Esophagus (tissue), 2 donors: Measurements from ENCODE around the gene TSHZ2. TPM values are rescaled to one million over a fixed set of nuclear protein-coding genes. Genes with fewer than 3 reads are reported as not detected.
"Not testable (repeated sequence)": the region's sequence is repeated elsewhere in the genome, so short reads cannot be mapped to it uniquely, and the experiment has no call there.

Experiments
- H3K27ac ChIP-seq, 2 donors: one replicate each; pipeline ENCODE4 v1.5.1; 2013; ENCODE audit warnings: low read depth in 2 of 2, mild to moderate bottlenecking in 2 of 2, inconsistent platforms in 1 of 2, low read length in 1 of 2, moderate library complexity in 1 of 2
- H3K27me3 ChIP-seq, 2 donors: one replicate each; pipeline ENCODE4 v1.6.1; 2013; ENCODE audit warnings: low read length in 2 of 2, control low read depth in 1 of 2, mild to moderate bottlenecking in 1 of 2; ENCODE audit not compliant: insufficient read depth in 2 of 2, control insufficient read depth in 1 of 2
- H3K36me3 ChIP-seq, 2 donors: one replicate each; pipeline ENCODE4 v1.6.1; 2013; ENCODE audit warnings: low read length in 1 of 2; ENCODE audit not compliant: control insufficient read depth in 2 of 2, insufficient read depth in 2 of 2
- H3K4me1 ChIP-seq, 2 donors: one replicate each; pipeline ENCODE4 v1.6.1; 2013; ENCODE audit warnings: low read length in 1 of 2; ENCODE audit not compliant: control insufficient read depth in 2 of 2, insufficient read depth in 2 of 2
- H3K4me3 ChIP-seq, 2 donors: one replicate each; pipeline ENCODE4 v1.5.1; 2013; ENCODE audit warnings: low read length in 2 of 2, mild to moderate bottlenecking in 2 of 2, low read depth in 1 of 2, moderate library complexity in 1 of 2
- H3K9me3 ChIP-seq, 2 donors: one replicate each; pipeline ENCODE4 v1.6.1; 2013; ENCODE audit warnings: mild to moderate bottlenecking in 2 of 2, low read depth in 1 of 2, low read length in 1 of 2, moderate library complexity in 1 of 2; ENCODE audit not compliant: control insufficient read depth in 2 of 2, insufficient read depth in 1 of 2
- WGBS, 2 donors: extraction: QIAGEN DNeasy Blood & Tissue Kit; methylation state at CpG; one replicate each; pipeline ENCODE4 v1.1.7; 2013; 5-methylcytosine and 5-hydroxymethylcytosine counted together
- polyA plus RNA-seq, 2 donors: library from polyadenylated mRNA; stranded (reverse); fragments of 200-250 nt; gene quantifications; one replicate each; pipeline ENCODE4 v1.2.3, GENCODE V29; 2013
- donor health status: healthy with polysubstance abuse.
- donor health status: Bipolar disorder and iron deficiency.

TSHZ2 gene
- polyA plus RNA-seq, 2 donors: 4.6 to 11.7 TPM

DNA sequence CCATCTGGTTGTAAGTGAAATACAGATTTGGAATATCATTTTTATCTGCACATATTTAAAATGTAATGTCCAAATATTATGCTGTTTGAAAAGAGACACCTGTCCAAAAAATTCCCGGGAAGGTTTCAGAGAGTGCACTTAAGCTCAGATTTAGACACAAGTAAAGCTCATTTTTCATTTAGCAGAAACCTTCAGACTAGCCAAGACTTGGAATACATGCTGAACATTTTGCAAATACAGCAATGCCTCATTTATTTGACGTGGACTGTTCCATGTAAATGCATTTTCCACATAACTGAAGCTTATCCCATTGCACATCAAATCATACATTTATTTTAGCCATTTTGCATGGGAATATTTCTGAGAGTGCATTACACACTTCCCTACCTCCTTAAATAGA is 340.8 kb downstream of the TSHZ2 start:
- no peaks in the 10 kb centered on the region for H3K36me3 ChIP-seq
- no peaks in the 10 kb centered on the region for H3K27me3 ChIP-seq
- H3K4me1 ChIP-seq: no peaks in the 10 kb centered on the region
- H3K9me3 ChIP-seq: no peaks in the 10 kb centered on the region
- no peak overlapping the region for H3K4me3 ChIP-seq
- WGBS, 2 donors: 31 to 46% methylated on average over 2 of the region's 2 CpGs
- no peak overlapping the region for H3K27ac ChIP-seq

DNA sequence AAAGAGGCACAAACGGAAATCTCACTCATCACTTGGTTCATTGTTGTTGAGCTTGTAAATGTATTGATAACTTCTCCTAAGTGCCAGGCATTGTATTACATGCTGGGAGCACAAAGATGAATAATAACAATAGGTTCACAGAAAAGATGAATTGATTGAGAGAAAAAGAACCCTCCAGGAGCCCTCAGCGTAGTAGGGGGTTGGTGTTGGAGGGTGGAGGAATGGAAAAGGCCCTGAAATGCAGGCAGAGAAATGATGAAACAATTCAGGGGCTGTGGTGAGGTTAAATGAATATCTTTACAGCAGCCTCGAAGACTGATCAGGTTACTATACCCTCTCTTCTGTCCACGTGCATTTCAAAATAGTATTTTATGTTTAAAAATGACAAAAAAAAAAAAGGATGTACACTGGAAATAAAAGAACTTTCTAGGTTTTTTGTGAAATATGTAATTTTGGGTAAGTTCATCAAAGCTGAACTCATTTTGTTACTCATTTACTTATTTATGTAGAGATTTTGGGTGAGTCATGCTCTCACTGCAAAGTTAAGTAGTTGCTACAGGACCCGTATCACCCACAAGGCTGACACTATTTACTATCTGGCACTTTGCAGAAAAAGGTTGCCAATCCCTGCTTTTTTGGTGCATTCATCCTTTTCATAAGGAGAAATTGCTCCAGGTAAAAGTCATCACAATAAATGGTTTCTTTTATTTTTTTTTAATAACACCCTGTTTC is 344.2 kb downstream of the TSHZ2 start:
- 74 to 81% methylated on average over 5 of the region's 5 CpGs for WGBS, 2 donors
- H3K4me1 ChIP-seq: no peaks in the 10 kb centered on the region
- H3K36me3 ChIP-seq: no peaks in the 10 kb centered on the region
- H3K27ac ChIP-seq: no peak overlapping the region
- peaks cover 0 to 2% of the 10 kb centered on the region in 2 donors for H3K9me3 ChIP-seq
- no peak overlapping the region for H3K4me3 ChIP-seq
- no peaks in the 10 kb centered on the region for H3K27me3 ChIP-seq

DNA sequence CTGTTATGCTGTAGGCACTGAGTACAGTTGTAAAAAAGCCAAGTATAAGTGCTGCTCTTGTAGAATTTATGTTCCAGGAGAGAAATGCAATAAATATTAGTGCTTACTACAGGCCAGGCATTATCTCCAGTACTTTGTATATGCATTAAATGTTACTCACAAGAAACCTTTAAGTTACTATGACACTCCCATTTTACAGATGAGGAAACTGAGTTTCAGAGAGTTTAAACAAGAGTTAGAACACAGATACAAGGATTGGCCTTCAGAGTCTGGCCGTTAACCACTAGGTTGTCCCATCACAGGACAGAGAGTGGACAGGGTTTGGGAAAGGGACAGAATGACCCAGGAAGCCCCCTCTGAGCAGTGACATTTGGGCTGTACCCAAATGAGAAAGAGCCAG is 347.0 kb downstream of the TSHZ2 start:
- no peaks in the 10 kb centered on the region for H3K4me1 ChIP-seq
- H3K36me3 ChIP-seq: no peaks in the 10 kb centered on the region
- H3K27ac ChIP-seq: no peak overlapping the region
- H3K9me3 ChIP-seq: peaks cover 0 to 2% of the 10 kb centered on the region in 2 donors
- H3K4me3 ChIP-seq: no peak overlapping the region
- WGBS, 2 donors: 94 to 96% methylated on average over 1 of the region's 1 CpG
- no peaks in the 10 kb centered on the region for H3K27me3 ChIP-seq

DNA sequence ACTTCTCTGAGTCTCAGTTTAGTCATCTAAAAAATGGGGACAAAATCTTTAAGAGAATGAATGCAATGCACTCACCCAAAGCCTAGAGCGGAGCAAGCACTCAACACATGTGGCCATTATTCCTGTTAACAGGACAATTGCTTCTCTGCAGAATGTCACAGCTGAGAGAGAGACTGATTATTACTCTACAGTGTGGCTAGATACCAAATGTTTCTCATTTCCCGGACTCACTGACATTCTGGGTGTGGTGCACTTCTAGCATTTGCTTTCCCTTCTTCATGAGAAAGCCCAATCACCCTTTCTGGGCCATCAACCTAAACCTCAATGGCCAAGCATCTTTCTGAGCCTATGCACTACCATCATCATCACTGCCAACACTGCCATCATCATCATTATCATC is 347.6 kb downstream of the TSHZ2 start:
- H3K4me3 ChIP-seq: no peak overlapping the region
- no peak overlapping the region for H3K27ac ChIP-seq
- peaks cover 0 to 2% of the 10 kb centered on the region in 2 donors for H3K9me3 ChIP-seq
- no peaks in the 10 kb centered on the region for H3K27me3 ChIP-seq
- no peaks in the 10 kb centered on the region for H3K36me3 ChIP-seq
- H3K4me1 ChIP-seq: no peaks in the 10 kb centered on the region
- 90 to 93% methylated on average over 2 of the region's 2 CpGs for WGBS, 2 donors

DNA sequence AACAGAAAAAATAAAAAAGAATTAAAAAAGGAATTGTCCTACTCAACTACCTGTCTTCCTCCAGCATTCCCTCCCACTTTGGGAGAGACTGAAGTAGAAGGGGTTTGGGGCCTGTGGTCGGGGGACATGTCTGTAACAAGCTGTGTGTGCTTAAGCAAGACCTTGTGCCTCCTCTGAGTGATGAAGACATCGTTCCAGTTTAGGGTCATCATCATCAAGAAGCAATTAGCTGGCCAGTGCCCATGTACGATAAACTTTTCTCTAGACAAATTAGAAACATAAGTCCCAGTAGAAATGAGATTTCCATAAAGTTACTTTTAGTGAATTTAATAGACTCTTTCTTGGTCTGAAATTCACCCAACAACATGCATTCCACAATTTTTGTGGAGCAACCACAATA is 348.5 kb downstream of the TSHZ2 start:
- WGBS, 2 donors: 81 to 88% methylated on average over 3 of the region's 3 CpGs
- H3K27me3 ChIP-seq: no peaks in the 10 kb centered on the region
- H3K4me3 ChIP-seq: no peak overlapping the region
- H3K27ac ChIP-seq: no peak overlapping the region
- H3K4me1 ChIP-seq: no peaks in the 10 kb centered on the region
- H3K9me3 ChIP-seq: peaks cover 0 to 2% of the 10 kb centered on the region in 2 donors
- H3K36me3 ChIP-seq: no peaks in the 10 kb centered on the region

DNA sequence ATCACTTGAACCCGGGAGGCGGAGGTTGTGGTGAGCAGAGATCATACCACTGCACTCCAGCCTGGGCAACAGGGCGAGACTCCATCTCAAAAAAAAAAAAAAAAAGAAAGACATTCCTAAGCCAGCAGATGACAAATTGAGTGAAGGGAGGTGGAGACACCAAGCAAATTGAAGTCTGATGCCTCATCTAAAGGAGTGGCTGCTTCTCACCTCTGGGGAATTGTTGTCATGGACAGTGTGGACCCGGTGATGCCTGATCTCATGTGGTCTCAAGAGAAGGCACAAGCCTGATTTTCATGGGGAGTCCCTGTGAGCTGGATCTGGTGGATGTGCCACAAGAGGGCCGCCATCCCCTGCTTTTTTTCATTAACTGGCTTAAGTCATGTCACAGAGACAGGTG is 349.4 kb downstream of the TSHZ2 start:
- H3K4me3 ChIP-seq: no peak overlapping the region
- no peak overlapping the region for H3K27ac ChIP-seq
- no peaks in the 10 kb centered on the region for H3K27me3 ChIP-seq
- H3K9me3 ChIP-seq: peaks cover 0 to 2% of the 10 kb centered on the region in 2 donors
- H3K36me3 ChIP-seq: no peaks in the 10 kb centered on the region
- no peaks in the 10 kb centered on the region for H3K4me1 ChIP-seq
- WGBS, 2 donors: 94 to 98% methylated on average over 4 to 5 of the region's 5 CpGs

DNA sequence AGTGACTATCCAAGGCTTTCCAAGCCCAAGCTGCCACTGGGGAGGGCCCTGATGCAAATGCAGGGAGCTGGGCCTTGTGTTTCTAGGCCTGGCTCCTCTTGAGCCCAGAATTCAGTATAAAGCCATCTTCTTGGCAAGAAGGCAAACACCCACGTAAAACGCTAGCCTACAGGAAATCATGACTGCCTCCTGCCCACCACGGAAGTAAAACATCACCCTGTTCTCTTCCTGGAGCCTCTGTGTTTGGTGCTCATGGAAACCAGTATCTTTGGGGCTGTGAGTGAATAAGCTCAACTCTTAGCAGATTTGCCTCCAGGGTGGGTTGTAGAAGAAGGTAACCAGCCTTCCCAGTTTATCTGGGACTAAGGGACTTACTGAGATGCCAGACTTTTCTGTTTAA is 350.5 kb downstream of the TSHZ2 start:
- no peaks in the 10 kb centered on the region for H3K4me1 ChIP-seq
- no peaks in the 10 kb centered on the region for H3K27me3 ChIP-seq
- H3K36me3 ChIP-seq: no peaks in the 10 kb centered on the region
- H3K4me3 ChIP-seq: no peak overlapping the region
- H3K27ac ChIP-seq: no peak overlapping the region
- WGBS, 2 donors: 65 to 67% methylated on average over 3 of the region's 3 CpGs
- peaks cover 0 to 2% of the 10 kb centered on the region in 2 donors for H3K9me3 ChIP-seq

DNA sequence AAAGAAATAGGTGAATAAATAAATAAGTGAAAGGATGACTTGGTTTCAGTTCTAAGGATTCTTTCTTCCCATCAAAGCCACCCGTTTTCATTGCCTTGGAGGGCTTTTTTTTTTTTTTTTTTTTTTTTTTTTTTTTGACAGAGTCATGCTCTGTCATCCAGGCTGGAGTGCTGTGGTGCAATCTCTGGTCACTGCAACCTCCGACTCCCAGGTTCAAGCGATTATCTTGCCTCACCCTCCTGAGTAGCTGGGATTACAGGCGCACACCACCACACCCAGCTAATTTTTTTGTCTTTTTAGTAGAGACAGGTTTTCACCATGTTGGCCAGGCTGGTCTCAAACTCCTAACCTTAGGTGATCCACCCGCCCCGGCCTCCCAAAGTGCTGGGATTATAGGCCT is 351.3 kb downstream of the TSHZ2 start:
- WGBS, 2 donors: 89 to 91% methylated on average over 6 of the region's 6 CpGs
- H3K36me3 ChIP-seq, H3K27ac ChIP-seq, H3K4me1 ChIP-seq, H3K9me3 ChIP-seq, H3K27me3 ChIP-seq, H3K4me3 ChIP-seq: not testable (repeated sequence)

DNA sequence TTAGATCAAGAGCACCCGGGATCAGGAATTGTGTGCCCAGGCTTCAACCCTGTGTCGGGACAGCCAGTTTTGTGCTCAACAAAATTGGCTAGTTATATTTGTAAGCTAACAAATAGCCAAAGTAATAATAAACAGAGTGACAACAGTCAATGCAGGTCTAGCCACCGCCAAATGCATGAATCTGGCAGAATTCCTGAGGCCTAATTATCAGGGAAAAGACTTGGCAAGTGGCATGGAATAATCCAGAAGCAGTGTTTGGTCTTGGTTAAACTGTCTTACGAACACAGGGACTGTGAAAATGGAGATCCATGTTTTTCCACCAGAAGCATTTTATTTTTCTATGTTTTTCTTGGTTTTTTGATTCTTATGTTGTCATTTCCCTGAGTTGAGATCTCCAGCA is 352.7 kb downstream of the TSHZ2 start:
- Histone ChIP-seq H3K4me1 (no peaks in the 10 kb centered on the region), H3K9me3 (no peaks in the 10 kb centered on the region), H3K4me3 (no peak overlapping the region), H3K27me3 (no peaks in the 10 kb centered on the region), H3K27ac (no peak overlapping the region), H3K36me3 (no peaks in the 10 kb centered on the region)
- 73 to 77% methylated on average over 4 of the region's 4 CpGs for WGBS, 2 donors

DNA sequence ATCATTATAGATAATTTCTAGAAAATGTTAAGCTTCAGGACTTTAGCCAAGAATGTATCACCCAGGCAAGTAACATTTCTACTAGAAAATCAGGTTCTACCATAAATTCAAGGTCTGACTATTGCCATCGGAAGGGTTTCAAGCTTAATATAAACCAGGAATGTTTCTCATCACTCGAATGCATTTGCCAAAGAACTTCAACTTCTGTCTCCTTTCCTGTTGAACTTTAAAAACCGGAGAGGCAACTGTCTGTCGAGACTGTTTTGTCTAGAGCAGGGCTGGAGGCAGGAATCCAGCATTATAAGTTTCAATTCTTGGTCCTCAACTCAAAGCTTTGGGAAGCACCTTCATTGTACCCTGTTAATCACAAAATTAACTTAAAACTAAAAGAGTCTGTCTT is 356.8 kb downstream of the TSHZ2 start:
- Histone ChIP-seq H3K27me3 (no peaks in the 10 kb centered on the region), H3K27ac (no peak overlapping the region), H3K9me3 (no peaks in the 10 kb centered on the region), H3K36me3 (no peaks in the 10 kb centered on the region), H3K4me1 (no peaks in the 10 kb centered on the region), H3K4me3 (no peak overlapping the region)
- 29 to 41% methylated on average over 4 of the region's 4 CpGs for WGBS, 2 donors
